PC-3 (cell line): ENCODE measurements around the gene SMIM9. TPM values are rescaled to one million over a fixed set of nuclear protein-coding genes. Genes with fewer than 3 reads are reported as not detected.
"Not testable (repeated sequence)": the region's sequence is repeated elsewhere in the genome, so short reads cannot be mapped to it uniquely, and the experiment has no call there.

Experiments used
- ATAC-seq: fragments of 200-7000 bp; cut with Tn5 transposase; 2 replicates; pipeline ENCODE4 v1.9.1; 2020; ENCODE audit warnings: mild to moderate bottlenecking, moderate library complexity
- BruUV-seq: library from RNA; stranded (reverse); fragments of 400-500 nt; replicated peaks from 2 replicates; lab custom pipeline; 2021; lab: Mats Ljungman, UMichigan
- CTCF ChIA-PET: fragments of 300-600 bp; sonication (Branson Sonifier 250); formaldehyde crosslinking; loops from one replicate; lab custom pipeline; 2022; ENCODE audit warnings: antibody characterized with exemption; lab: Charles Lee
- POLR2A ChIA-PET: fragments of 300-600 bp; sonication (Branson Sonifier 250); formaldehyde crosslinking; loops from one replicate; lab custom pipeline; 2022; ENCODE audit warnings: antibody characterized with exemption; ENCODE audit not compliant: unreplicated experiment; lab: Charles Lee
- DNase-seq: peaks from one replicate; pipeline ENCODE4 v3.0.0-alpha.2; 2015
- H2AFZ ChIP-seq: fragments of 300-600 bp; sonication (generic); 2 replicates; pipeline ENCODE4 v1.6.0; 2016; ENCODE audit warnings: antibody characterized with exemption, low read length
- H3F3A ChIP-seq: fragments of 300-600 bp; sonication (generic); one replicate; pipeline ENCODE4 v1.6.0; 2017; ENCODE audit warnings: antibody characterized with exemption, low read length, control low read depth, mild to moderate bottlenecking; ENCODE audit not compliant: unreplicated experiment
- H3K27ac ChIP-seq: fragments of 300-600 bp; sonication (generic); 2 replicates; pipeline ENCODE4 v1.5.1; 2016; ENCODE audit warnings: mild to moderate bottlenecking, low read length
- H3K27me3 ChIP-seq: fragments of 300-600 bp; sonication (generic); 2 replicates; pipeline ENCODE4 v1.6.1; 2016; ENCODE audit warnings: low read length, mixed read lengths
- H3K36me3 ChIP-seq: fragments of 300-600 bp; sonication (generic); 2 replicates; pipeline ENCODE4 v1.6.1; 2016; ENCODE audit warnings: low read depth, mixed run types, low read length, mixed read lengths
- H3K4me1 ChIP-seq: fragments of 300-600 bp; sonication (generic); 2 replicates; pipeline ENCODE4 v1.5.1; 2016; ENCODE audit warnings: low read length; ENCODE audit not compliant: insufficient read depth
- H3K4me2 ChIP-seq: fragments of 300-600 bp; sonication (generic); 2 replicates; pipeline ENCODE4 v1.6.0; 2016; ENCODE audit warnings: low read length
- H3K4me3 ChIP-seq: fragments of 300-600 bp; sonication (generic); 2 replicates; pipeline ENCODE4 v1.5.1; 2016; ENCODE audit warnings: mild to moderate bottlenecking, low read length, mixed read lengths
- H3K79me2 ChIP-seq: fragments of 300-600 bp; sonication (generic); 2 replicates; pipeline ENCODE4 v1.6.1; 2017; ENCODE audit warnings: low read length, mixed read lengths
- H3K9ac ChIP-seq: fragments of 300-600 bp; sonication (generic); 2 replicates; pipeline ENCODE4 v1.6.0; 2016; ENCODE audit warnings: mild to moderate bottlenecking, low read length
- H3K9me2 ChIP-seq: fragments of 300-600 bp; sonication (generic); replicated peaks from 2 replicates; pipeline ENCODE4 v1.6.1; 2016; ENCODE audit warnings: mixed run types, low read length, mixed read lengths
- H3K9me3 ChIP-seq: fragments of 300-600 bp; sonication (generic); 2 replicates; pipeline ENCODE4 v1.6.1; 2016; ENCODE audit warnings: low read length, mixed read lengths
- H4K20me1 ChIP-seq: fragments of 300-600 bp; sonication (generic); 2 replicates; pipeline ENCODE4 v1.6.1; 2016; ENCODE audit warnings: low read length, mixed read lengths
- EZH2 ChIP-seq: fragments of 300-600 bp; sonication (generic); IDR thresholded peaks from one replicate; pipeline ENCODE4 v1.6.1; 2017; ENCODE audit warnings: antibody characterized with exemption, mild to moderate bottlenecking, low read length; ENCODE audit not compliant: unreplicated experiment
- EZH2phosphoT487 ChIP-seq: fragments of 300-600 bp; sonication (generic); IDR thresholded peaks from 2 replicates; pipeline ENCODE4 v1.6.1; 2018; ENCODE audit warnings: mild to moderate bottlenecking, antibody characterized with exemption, low read length, borderline replicate concordance
- intact Hi-C: fragments of 100-400 bp; cut with micrococcal nuclease; formaldehyde crosslinking; loops from 2 replicates; pipeline ENCODE4 v1.9.0; 2023
- total RNA-seq: library from RNA; depleted of rRNA; stranded (reverse); fragments of >200 nt; gene quantifications from 2 replicates; pipeline ENCODE4 v1.2.3, GENCODE V29; 2014
- TF ChIP-seq, protein P1 (sequence below): fragments of 300-600 bp; sonication (generic); conservative IDR thresholded peaks from 2 replicates; pipeline ENCODE4 v1.5.1; 2017; ENCODE audit warnings: antibody characterized with exemption, low read depth, mild to moderate bottlenecking, low read length

Gene SMIM9
- total RNA-seq, 1 experiment from 2014 or later: not detected

DNA sequence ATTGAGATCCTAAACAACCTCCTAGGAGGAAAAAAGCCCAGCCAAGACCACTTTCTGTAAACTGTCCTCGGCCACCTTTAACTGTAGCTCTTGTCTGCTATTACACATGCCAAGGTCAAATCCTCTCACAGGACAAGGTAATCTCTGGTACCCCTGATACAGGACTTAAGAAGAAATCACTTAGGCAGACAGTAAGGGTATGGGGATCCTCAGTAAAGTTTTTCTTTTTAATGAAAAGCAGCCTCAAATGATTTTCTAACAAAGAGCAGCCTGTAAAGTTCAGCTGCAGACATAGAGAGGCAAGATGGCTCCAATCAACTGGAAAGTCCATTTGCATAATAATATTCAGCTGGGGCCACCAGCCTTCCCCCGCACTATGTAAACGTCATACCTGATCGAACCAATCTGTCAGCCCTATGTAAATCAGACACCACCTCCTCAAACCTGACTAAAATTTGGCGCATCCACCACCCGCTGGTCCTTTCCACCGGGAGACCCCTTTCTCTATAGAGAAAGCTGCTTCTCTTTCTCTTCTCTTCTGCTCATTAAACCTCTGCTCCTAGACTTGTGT, 14.6 kb downstream of the SMIM9 start:
- ChIA-PET CTCF (no interaction called here), POLR2A (no interaction called here)
- no peak for ATAC-seq
- no peak overlapping the region for H2AFZ ChIP-seq
- DNase-seq: no peak
- H3F3A ChIP-seq: no peaks in the 10 kb centered on the region
- no peak overlapping the region for H3K4me2 ChIP-seq
- no peaks in the 10 kb centered on the region for H3K36me3 ChIP-seq
- TF ChIP-seq, protein P1, sequence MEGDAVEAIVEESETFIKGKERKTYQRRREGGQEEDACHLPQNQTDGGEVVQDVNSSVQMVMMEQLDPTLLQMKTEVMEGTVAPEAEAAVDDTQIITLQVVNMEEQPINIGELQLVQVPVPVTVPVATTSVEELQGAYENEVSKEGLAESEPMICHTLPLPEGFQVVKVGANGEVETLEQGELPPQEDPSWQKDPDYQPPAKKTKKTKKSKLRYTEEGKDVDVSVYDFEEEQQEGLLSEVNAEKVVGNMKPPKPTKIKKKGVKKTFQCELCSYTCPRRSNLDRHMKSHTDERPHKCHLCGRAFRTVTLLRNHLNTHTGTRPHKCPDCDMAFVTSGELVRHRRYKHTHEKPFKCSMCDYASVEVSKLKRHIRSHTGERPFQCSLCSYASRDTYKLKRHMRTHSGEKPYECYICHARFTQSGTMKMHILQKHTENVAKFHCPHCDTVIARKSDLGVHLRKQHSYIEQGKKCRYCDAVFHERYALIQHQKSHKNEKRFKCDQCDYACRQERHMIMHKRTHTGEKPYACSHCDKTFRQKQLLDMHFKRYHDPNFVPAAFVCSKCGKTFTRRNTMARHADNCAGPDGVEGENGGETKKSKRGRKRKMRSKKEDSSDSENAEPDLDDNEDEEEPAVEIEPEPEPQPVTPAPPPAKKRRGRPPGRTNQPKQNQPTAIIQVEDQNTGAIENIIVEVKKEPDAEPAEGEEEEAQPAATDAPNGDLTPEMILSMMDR: no peak
- TF ChIP-seq EZH2 (no peak), EZH2phosphoT487 (no peak)
- no peaks in the 10 kb centered on the region for H3K9me2 ChIP-seq
- H3K27ac ChIP-seq: no peak overlapping the region
- intact Hi-C loops: no loop called here
- BruUV-seq: no TSS peak
- H3K4me1 ChIP-seq: no peaks in the 10 kb centered on the region
- no peaks in the 10 kb centered on the region for H3K27me3 ChIP-seq
- H3K9ac ChIP-seq: no peak overlapping the region
- H4K20me1 ChIP-seq: no peaks in the 10 kb centered on the region
- H3K79me2 ChIP-seq: no peaks in the 10 kb centered on the region
- no peak overlapping the region for H3K4me3 ChIP-seq
- no peaks in the 10 kb centered on the region for H3K9me3 ChIP-seq

GRCh38 chrX:154818916-154819770, 15.3 kb downstream of the SMIM9 start:
- intact Hi-C loops: no loop called here
- CTCF ChIA-PET: no interaction called here
- H3K27me3 ChIP-seq: no peaks in the 10 kb centered on the region

GRCh38 chrX:154817048-154817618, 17.3 kb downstream of the SMIM9 start:
- DNase-seq, H3K79me2 ChIP-seq, H3K4me2 ChIP-seq, H3K4me3 ChIP-seq, H2AFZ ChIP-seq, H3K27ac ChIP-seq, H4K20me1 ChIP-seq, H3K4me1 ChIP-seq, ATAC-seq, H3K9ac ChIP-seq, H3K36me3 ChIP-seq, H3F3A ChIP-seq, intact Hi-C loops, H3K9me3 ChIP-seq, POLR2A ChIA-PET, CTCF ChIA-PET, BruUV-seq, H3K27me3 ChIP-seq, H3K9me2 ChIP-seq: not testable (repeated sequence)

More at GRCh38 chrX:154818916-154819770, 15.3 kb downstream of the SMIM9 start:
- H3K79me2 ChIP-seq: no peaks in the 10 kb centered on the region
- POLR2A ChIA-PET: no interaction called here
- no peak overlapping the region for H3K4me2 ChIP-seq
- H2AFZ ChIP-seq: no peak overlapping the region
- DNase-seq (no peak), ATAC-seq (no peak)
- no peaks in the 10 kb centered on the region for H3K9me3 ChIP-seq
- H3K27ac ChIP-seq: no peak overlapping the region
- H3F3A ChIP-seq: no peaks in the 10 kb centered on the region
- H3K9ac ChIP-seq: no peak overlapping the region
- no peaks in the 10 kb centered on the region for H4K20me1 ChIP-seq
- H3K36me3 ChIP-seq: no peaks in the 10 kb centered on the region
- H3K4me1 ChIP-seq: no peaks in the 10 kb centered on the region
- no peaks in the 10 kb centered on the region for H3K9me2 ChIP-seq
- BruUV-seq: no TSS peak
- TF ChIP-seq, protein P1: no peak
- no peak for TF ChIP-seq EZH2
- no peak overlapping the region for H3K4me3 ChIP-seq

GRCh38 chrX:154816326-154816898, 18.1 kb downstream of the SMIM9 start:
- H3K27me3 ChIP-seq, H3K27ac ChIP-seq, POLR2A ChIA-PET, H3K4me2 ChIP-seq, intact Hi-C loops, H2AFZ ChIP-seq, BruUV-seq, DNase-seq, ATAC-seq, H3K9me3 ChIP-seq, H3K4me3 ChIP-seq, H4K20me1 ChIP-seq, H3K79me2 ChIP-seq, CTCF ChIA-PET, H3K9ac ChIP-seq, H3K36me3 ChIP-seq, H3K4me1 ChIP-seq, H3F3A ChIP-seq, H3K9me2 ChIP-seq: not testable (repeated sequence)
